WERI-Rb-1 (cell line): ENCODE results near the gene CGNL1.

ENCODE experiments used
- DNase-seq: peaks from one replicate; pipeline ENCODE4 v3.0.0-alpha.2; 2020
- H3K27ac ChIP-seq: fragments of 250-450 bp; sonication (Bioruptor Pico); 2 replicates; pipeline ENCODE4 v1.5.1; 2020; ENCODE audit warnings: mild to moderate bottlenecking, moderate library complexity
- H3K27me3 ChIP-seq: fragments of 250-450 bp; sonication (Bioruptor Pico); 2 replicates; pipeline ENCODE4 v1.5.1; 2021; ENCODE audit warnings: mild to moderate bottlenecking, low read depth, moderate library complexity; ENCODE audit not compliant: insufficient read depth, severe bottlenecking
- H3K36me3 ChIP-seq: fragments of 250-450 bp; sonication (Bioruptor Pico); 2 replicates; pipeline ENCODE4 v1.5.1; 2020; ENCODE audit warnings: mild to moderate bottlenecking, moderate library complexity
- H3K4me3 ChIP-seq: 2 replicates; pipeline ENCODE4 v1.5.1; 2011; ENCODE audit warnings: low read depth, mild to moderate bottlenecking, control low read depth, low read length
- H3K9me3 ChIP-seq: fragments of 250-450 bp; sonication (Bioruptor Pico); 2 replicates; pipeline ENCODE4 v1.5.1; 2021; ENCODE audit warnings: mild to moderate bottlenecking, moderate library complexity; ENCODE audit not compliant: severe bottlenecking
- CTCF ChIP-seq: IDR thresholded peaks from 2 replicates; pipeline ENCODE4 v1.5.1; 2011; ENCODE audit warnings: low read depth, mild to moderate bottlenecking, control low read depth, inconsistent platforms, low read length

CGNL1 gene

GRCh38 chr15:57561041-57561711, 184.9 kb downstream of the CGNL1 start:
- no peak overlapping the region for H3K27ac ChIP-seq
- H3K9me3 ChIP-seq, result peaks cover 11% of the 10 kb centered on the region
- no peak overlapping the region for H3K4me3 ChIP-seq
- peak; percentile 69 for DNase-seq
- no peaks in the 10 kb centered on the region for H3K27me3 ChIP-seq
- TF ChIP-seq CTCF, result peak; percentile 73
- no peaks in the 10 kb centered on the region for H3K36me3 ChIP-seq

- H3K27ac ChIP-seq, result no peak overlapping the region
- peaks cover 6% of the 10 kb centered on the region for H3K9me3 ChIP-seq
- DNase-seq, result no peak
- H3K27me3 ChIP-seq, result no peaks in the 10 kb centered on the region
- H3K36me3 ChIP-seq, result no peaks in the 10 kb centered on the region
- no peak for TF ChIP-seq CTCF
- no peak overlapping the region for H3K4me3 ChIP-seq
These were observed 186.0 kb downstream of the CGNL1 start for GRCh38 chr15:57562196-57562769.

GRCh38 chr15:57563416-57563815, 187.1 kb downstream of the CGNL1 start:
- Histone ChIP-seq H3K36me3 (no peaks in the 10 kb centered on the region), H3K27ac (no peak overlapping the region)

GRCh38 chr15:57565311-57565710, 189.0 kb downstream of the CGNL1 start:
- Histone ChIP-seq H3K4me3 (no peak overlapping the region), H3K27ac (no peak overlapping the region), H3K9me3 (no peaks in the 10 kb centered on the region), H3K36me3 (no peaks in the 10 kb centered on the region), H3K27me3 (no peaks in the 10 kb centered on the region)
- DNase-seq, result no peak
- no peak for TF ChIP-seq CTCF

More at GRCh38 chr15:57563416-57563815, 187.1 kb downstream of the CGNL1 start:
- H3K4me3 ChIP-seq, result no peak overlapping the region
- no peak for TF ChIP-seq CTCF
- no peaks in the 10 kb centered on the region for H3K9me3 ChIP-seq
- no peaks in the 10 kb centered on the region for H3K27me3 ChIP-seq
- no peak for DNase-seq

GRCh38 chr15:57566834-57567233, 190.5 kb downstream of the CGNL1 start:
- no peaks in the 10 kb centered on the region for H3K36me3 ChIP-seq
- H3K27me3 ChIP-seq, result no peaks in the 10 kb centered on the region
- H3K27ac ChIP-seq, result no peak overlapping the region
- H3K9me3 ChIP-seq, result no peaks in the 10 kb centered on the region
- no peak overlapping the region for H3K4me3 ChIP-seq
- DNase-seq, result no peak
- no peak for TF ChIP-seq CTCF
